ENCODE data around the gene LINC01488. TPM values are rescaled to one million over a fixed set of nuclear protein-coding genes. Genes with fewer than 3 reads are reported as not detected.

Gene LINC01488
- not detected for total RNA-seq

DNA sequence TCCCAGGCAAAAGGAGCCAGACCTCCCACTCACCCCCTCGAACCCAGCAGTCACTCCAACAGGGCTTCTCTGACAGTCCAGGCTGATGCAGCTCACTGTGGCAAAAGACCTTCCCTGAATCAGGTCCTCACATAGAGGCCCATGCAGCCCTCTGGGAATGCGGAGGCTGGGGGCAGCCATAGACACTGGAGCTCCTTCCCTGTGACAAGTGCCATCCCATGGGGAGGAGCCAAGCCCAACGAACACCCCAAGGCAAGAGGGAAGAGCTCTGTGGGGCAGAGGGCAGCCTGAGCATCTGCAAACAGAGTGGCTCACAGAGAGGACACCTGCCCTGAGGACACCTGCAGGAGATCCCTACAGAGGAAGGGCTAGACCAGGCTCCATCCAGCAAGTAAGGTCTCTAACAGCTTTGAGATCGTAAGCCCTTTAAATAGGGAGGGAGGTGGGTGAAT lies at the start of gene LINC01488:
LINC01488 (plus strand) TSS at position 271 of the 452 bp plus-strand sequence.
- no peaks in the 10 kb centered on the region for H3K27me3 Mint-ChIP-seq (ENCODE audit: low read depth)
- intact Hi-C loops (cut with micrococcal nuclease), result no loop called here
- H3K36me3 Mint-ChIP-seq (ENCODE audit: low read depth), result no peaks in the 10 kb centered on the region
- H3K4me1 Mint-ChIP-seq (ENCODE audit: low read depth), result no peaks in the 10 kb centered on the region
- no peak within 1 kb of the TSS for H3K27ac Mint-ChIP-seq
- CTCF ChIA-PET, result no interaction called here
- H3K4me3 Mint-ChIP-seq, result no peak within 1 kb of the TSS
- DNase-seq, result no peak
- no peaks in the 10 kb centered on the region for H3K9me3 Mint-ChIP-seq

DNA sequence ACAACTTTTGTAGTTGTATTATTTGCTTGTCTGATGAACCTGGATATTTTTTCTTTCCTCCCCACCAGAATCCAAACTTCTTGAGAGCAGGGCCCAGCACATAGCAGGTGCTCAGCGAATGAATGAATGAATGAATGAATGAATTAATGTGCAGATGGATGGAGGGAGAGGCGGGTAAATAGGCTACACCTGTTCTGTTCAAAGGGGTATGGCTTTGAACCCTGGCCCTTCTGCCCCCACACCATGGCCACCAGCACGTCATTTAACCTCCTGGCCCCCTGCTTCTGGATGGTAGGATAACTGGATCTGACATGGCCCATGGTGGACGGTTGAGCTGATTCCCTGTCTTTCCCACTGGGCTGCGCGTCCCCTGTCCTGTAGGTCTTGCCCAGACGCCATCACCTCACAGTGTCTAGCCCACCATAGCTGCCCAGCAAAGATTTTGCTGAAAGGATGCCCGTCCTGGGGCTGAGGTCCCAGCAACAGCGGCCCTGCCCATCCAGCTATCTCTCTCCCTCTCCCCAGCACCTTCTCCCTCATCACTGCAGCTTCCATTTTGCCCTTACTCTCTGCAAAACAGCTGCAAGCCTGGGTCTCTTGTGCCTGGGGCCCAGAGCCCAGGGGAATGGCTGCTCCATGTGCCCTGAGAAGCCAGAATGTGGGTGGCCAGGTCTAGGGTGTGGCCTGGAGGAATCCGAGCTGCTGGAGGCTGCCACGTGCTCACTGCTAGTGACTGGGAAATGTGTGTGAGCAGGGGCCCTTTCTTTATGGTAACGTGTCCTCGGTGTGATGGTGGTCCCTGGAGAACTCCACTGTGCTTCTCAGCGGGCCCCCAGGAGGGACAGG lies 49.3 kb upstream of the LINC01488 start:
- H3K4me3 Mint-ChIP-seq, result no peak overlapping the region
- CTCF ChIA-PET, result no interaction called here
- intact Hi-C loops (cut with micrococcal nuclease), result no loop called here
- no peaks in the 10 kb centered on the region for H3K4me1 Mint-ChIP-seq (ENCODE audit: low read depth)
- no peaks in the 10 kb centered on the region for H3K36me3 Mint-ChIP-seq (ENCODE audit: low read depth)
- H3K27ac Mint-ChIP-seq, result no peak overlapping the region
- H3K9me3 Mint-ChIP-seq, result no peaks in the 10 kb centered on the region
- H3K27me3 Mint-ChIP-seq (ENCODE audit: low read depth), result no peaks in the 10 kb centered on the region
- DNase-seq, result no peak

DNA sequence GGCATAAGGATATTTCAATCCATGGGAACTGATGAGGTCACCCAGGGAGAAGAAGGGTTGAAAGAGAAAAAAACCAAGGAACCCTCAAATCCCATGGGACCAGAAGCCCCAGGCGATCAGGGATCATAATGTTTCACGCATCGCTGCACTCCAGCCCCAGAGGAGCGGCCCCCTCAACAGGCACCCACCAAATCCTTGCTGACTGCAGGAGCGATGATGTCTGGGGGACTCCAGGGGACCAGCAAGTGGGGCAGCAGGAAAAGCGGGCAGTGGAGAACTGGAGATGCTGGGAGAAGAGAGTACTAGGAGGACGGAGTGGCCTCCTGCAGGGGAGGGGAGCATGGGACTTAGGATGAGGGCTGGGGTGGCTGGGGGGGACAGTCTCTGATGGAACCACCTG lies 47.7 kb upstream of the LINC01488 start:
- Mint-ChIP-seq H3K4me3 (no peak overlapping the region), H3K9me3 (no peaks in the 10 kb centered on the region), H3K27ac (no peak overlapping the region), H3K27me3 (ENCODE audit: low read depth) (no peaks in the 10 kb centered on the region), H3K4me1 (ENCODE audit: low read depth) (no peaks in the 10 kb centered on the region), H3K36me3 (ENCODE audit: low read depth) (no peaks in the 10 kb centered on the region)
- intact Hi-C loops (cut with micrococcal nuclease), result no loop called here
- CTCF ChIA-PET, result no interaction called here
- no peak for DNase-seq

DNA sequence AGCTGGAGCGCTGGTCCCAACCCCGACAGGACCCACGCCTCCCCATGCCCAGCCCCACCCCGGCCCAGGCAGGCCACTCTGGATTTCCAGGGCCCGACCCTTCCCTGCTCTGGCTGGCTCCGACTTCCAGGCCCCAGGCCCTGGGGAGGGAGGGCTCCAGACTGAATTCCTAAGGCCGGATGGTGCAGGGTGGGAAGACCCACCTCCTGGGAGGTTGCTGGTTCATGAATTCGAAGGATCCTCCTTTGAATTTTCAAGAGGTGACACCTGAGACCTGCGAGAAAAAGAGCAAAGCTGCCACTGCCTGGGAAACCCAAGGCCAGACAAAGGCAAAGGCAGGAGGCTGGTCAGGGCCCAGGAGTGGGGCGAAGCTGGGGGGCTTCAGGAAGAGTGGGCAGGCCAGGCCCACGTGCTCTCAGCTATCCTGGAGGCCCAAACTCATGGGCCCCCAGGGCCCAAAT lies 47.0 kb upstream of the LINC01488 start:
- Mint-ChIP-seq H3K27me3 (ENCODE audit: low read depth) (no peaks in the 10 kb centered on the region), H3K4me1 (ENCODE audit: low read depth) (no peaks in the 10 kb centered on the region), H3K27ac (no peak overlapping the region), H3K36me3 (ENCODE audit: low read depth) (no peaks in the 10 kb centered on the region), H3K9me3 (no peaks in the 10 kb centered on the region), H3K4me3 (no peak overlapping the region)
- intact Hi-C loops (cut with micrococcal nuclease), result no loop called here
- CTCF ChIA-PET, result no interaction called here
- DNase-seq, result no peak

DNA sequence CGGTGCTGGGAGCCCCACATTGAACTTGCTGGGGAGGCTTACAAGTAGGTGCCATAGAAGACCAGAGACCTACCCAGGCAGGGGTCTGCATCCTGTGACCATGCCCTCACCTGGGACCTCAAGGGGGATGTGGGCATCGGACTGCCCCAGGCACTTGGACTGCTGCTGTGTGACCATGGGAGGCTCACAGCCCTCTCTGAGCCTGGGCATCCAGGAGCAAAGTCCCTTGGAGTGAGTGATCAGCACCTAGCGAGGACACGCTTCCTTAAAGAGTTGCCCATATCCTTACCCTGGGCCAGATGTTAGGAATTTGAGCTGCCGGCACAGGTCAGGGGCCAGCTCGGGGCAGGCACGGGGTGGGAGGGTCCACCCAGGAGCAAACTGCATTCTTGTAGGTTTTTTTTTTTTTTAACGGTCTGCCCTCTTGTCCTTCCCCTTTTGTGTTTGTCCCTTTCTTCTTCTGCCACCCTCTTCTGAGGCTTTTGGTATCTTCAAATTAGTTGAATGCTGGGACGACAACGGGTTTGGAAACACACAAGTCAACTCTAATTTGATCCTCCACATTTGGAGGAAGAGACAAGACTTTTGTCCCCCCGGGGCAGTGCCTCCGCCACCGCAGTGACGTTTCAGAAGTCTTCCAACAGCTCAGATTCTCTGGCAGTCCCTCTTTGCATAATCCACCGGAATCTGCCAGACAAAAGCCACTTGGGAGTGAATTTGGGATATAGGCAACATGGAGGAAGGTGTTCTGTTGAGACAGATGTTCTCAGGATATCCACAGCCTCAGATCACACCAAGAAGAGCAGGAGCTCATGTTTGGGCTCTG lies 46.1 kb upstream of the LINC01488 start:
- Mint-ChIP-seq H3K27ac (no peak overlapping the region), H3K36me3 (ENCODE audit: low read depth) (no peaks in the 10 kb centered on the region), H3K9me3 (no peaks in the 10 kb centered on the region), H3K4me3 (no peak overlapping the region), H3K4me1 (ENCODE audit: low read depth) (no peaks in the 10 kb centered on the region), H3K27me3 (ENCODE audit: low read depth) (no peaks in the 10 kb centered on the region)
- DNase-seq, result no peak
- intact Hi-C loops (cut with micrococcal nuclease), result no loop called here
- CTCF ChIA-PET, result no interaction called here

DNA sequence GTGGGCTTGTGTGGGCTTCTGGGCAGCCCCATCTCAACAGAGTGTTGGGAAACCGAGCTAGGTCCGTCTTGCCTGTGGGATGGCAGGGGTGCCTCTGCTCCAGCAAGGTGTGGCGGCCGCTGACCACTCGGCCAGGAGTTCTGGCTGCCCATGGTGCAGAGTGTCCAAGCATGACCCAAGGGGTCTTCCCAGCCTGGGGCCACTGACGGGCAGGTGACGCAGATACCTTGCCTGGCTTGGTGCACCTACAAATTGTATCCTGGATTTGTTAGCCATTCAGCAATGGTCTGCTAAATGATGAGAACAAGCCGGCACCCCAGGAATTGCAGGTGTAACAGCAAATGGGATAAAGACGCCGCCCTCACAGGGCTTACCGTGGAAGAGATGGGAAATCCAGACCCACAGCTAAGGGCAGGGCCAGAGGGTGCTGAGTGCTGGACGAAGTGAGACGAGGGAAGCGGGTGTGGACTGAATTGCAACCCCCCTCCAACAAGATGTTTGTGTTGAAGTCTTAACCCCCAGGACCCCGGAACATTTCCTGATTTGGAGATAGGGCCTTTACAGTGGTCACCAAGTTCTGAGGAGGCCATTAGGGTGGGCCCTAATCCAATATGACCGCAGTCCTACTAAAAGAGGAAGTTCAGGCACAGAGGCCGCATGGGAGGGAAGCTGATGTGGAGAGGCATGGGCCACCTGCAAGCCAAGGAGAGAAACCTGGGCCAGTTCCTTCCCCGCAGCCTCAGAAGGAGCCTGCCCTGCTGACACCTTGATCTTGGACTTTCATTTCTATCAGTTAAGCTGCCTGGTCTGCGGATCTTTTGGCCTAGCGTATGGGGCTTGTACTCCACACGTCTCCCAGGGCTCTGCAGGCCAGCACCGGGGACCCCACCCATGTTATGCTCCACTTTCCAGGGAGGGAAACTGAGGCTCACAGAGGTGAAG lies 45.2 kb upstream of the LINC01488 start:
- H3K4me1 Mint-ChIP-seq (ENCODE audit: low read depth), result no peaks in the 10 kb centered on the region
- no peaks in the 10 kb centered on the region for H3K27me3 Mint-ChIP-seq (ENCODE audit: low read depth)
- intact Hi-C loops (cut with micrococcal nuclease), result no loop called here
- DNase-seq, result no peak
- H3K27ac Mint-ChIP-seq, result no peak overlapping the region
- no peak overlapping the region for H3K4me3 Mint-ChIP-seq
- no peaks in the 10 kb centered on the region for H3K36me3 Mint-ChIP-seq (ENCODE audit: low read depth)
- CTCF ChIA-PET, result no interaction called here
- no peaks in the 10 kb centered on the region for H3K9me3 Mint-ChIP-seq

DNA sequence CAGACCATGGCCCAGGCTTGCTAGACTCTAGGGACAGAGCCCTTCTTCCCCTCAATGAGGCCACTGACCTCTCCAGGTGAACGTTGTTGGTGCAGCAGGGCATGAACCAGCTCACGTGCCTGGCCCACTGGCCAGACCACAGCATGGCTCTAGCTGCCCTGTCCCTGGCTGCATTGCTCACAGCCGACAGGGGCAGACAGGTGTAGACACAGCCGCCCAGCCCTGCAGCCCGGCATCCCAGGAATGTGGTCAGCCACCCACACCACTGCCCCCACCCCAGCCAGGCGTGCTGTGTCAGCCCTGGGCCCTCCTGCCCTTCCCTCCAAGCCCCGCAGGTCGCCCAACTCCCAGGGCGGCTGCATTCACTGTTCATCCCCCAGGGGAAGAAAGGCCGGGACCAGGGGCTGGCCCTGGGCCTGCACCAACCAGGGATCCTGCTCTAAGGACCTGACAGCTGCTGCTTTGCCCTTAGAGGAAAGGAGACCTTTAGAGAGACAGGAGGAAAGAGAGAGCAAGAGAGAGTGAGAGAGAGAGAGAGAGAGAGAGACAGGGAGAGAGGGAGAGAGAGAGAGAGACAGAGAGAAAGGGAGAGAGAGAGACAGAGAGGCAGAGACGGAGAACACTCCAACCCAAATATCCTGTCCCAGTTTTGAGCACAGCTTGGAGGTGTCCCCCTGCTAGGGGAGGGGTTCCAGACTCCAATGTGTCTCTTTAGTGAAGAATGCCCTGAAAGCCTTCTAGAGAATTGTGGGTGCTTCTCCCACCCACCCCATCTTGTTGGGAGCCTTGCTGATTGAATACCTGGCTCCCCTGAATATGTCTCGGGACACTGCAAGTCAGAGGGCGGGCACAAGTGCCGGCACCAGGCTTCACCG lies 44.2 kb upstream of the LINC01488 start:
- CTCF ChIA-PET, result no interaction called here
- no peak for DNase-seq
- Mint-ChIP-seq H3K27me3 (ENCODE audit: low read depth) (no peaks in the 10 kb centered on the region), H3K4me1 (ENCODE audit: low read depth) (no peaks in the 10 kb centered on the region), H3K4me3 (no peak overlapping the region), H3K36me3 (ENCODE audit: low read depth) (no peaks in the 10 kb centered on the region), H3K9me3 (no peaks in the 10 kb centered on the region), H3K27ac (no peak overlapping the region)
- intact Hi-C loops (cut with micrococcal nuclease), result no loop called here

DNA sequence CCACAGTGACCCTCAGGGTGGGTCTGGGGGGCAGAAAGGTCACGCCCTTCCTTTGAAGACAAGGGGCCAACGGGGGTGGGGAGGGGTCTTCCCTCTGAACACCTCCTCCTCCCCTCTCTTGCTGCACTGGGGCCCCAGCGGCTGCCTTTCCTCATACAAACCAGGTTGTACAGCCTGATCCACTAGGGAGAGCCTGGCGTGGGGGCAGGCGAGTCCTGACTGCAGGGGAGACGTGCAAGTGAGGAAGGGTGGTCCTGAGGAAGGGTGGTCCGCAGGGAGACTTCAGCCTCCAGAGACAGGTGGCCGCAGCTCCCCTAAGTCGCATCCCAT lies 43.6 kb upstream of the LINC01488 start:
- H3K4me3 Mint-ChIP-seq, result no peak overlapping the region

DNA sequence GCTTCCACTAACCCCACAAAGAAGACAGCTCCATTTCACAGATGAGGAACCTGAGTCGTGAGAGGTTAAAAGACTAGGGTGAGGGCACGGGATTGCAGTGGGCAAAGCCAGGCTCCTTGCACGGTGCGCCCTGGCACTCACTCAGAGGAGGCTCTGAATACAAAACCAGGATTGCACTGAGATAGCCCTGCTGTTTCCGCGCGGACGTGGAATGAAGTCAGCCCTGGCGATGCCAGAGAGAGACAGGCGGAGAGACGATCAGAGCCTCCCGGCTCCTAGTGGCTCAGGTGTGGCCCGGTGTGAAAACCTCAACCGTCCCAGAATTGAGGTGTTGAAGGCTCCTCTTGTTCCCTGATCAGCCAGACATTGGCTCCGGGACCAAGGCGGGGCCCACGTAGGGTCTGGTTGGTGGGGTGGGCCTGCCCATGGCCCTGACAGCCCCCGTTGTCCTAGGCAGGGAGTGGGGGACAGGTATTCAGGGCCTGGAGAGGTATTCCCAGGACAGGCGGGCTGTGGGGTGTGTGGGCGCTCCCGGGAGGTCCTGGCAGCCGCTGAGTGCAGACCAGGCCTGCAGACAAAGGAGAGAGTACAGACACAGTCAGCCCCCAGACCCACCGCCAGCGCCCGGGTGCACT lies 43.1 kb upstream of the LINC01488 start:
- Mint-ChIP-seq H3K27me3 (ENCODE audit: low read depth) (no peaks in the 10 kb centered on the region), H3K4me1 (ENCODE audit: low read depth) (peaks cover 4% of the 10 kb centered on the region), H3K36me3 (ENCODE audit: low read depth) (no peaks in the 10 kb centered on the region), H3K4me3 (no peak overlapping the region), H3K9me3 (no peaks in the 10 kb centered on the region), H3K27ac (no peak overlapping the region)
- CTCF ChIA-PET, result interaction anchor here (0.6 kb wide), 1 partner anchor 181 kb away, joined by 3 read pairs; no protein-coding TSS in a partner anchor
- intact Hi-C loops (cut with micrococcal nuclease), result no loop called here
- no peak for DNase-seq

More for the DNA sequence above, 43.6 kb upstream of the LINC01488 start:
- Mint-ChIP-seq H3K27ac (no peak overlapping the region), H3K27me3 (ENCODE audit: low read depth) (no peaks in the 10 kb centered on the region), H3K9me3 (no peaks in the 10 kb centered on the region), H3K4me1 (ENCODE audit: low read depth) (no peaks in the 10 kb centered on the region), H3K36me3 (ENCODE audit: low read depth) (no peaks in the 10 kb centered on the region)
- no peak for DNase-seq
- CTCF ChIA-PET, result interaction anchor here (0.6 kb wide), 1 partner anchor 182 kb away, joined by 3 read pairs; no protein-coding TSS in a partner anchor
- intact Hi-C loops (cut with micrococcal nuclease), result no loop called here

DNA sequence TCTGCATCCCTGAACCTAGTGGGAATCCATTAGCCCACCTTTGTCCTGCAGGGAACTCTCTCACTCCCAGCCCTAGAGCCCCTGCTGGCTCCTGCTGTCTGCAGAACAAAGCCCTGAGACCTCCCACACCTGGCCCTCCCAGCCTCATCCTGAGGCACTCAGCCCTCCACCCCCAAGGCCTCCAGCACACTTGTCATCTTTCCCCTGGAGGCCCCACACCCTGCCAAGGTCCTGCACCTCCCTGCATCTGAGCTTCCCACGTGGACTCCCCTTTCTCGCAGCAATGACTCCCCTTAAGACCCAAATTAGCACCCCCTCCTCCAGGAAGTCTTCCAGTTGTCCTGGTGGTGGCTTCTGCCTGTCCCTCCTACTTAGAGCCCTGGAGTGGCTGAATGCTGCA lies 42.3 kb upstream of the LINC01488 start:
- CTCF ChIA-PET, result no interaction called here
- H3K4me3 Mint-ChIP-seq, result no peak overlapping the region
- peaks cover 8% of the 10 kb centered on the region for H3K4me1 Mint-ChIP-seq (ENCODE audit: low read depth)
- no peak overlapping the region for H3K27ac Mint-ChIP-seq
- peaks cover 2% of the 10 kb centered on the region for H3K27me3 Mint-ChIP-seq (ENCODE audit: low read depth)
- DNase-seq, result no peak
- intact Hi-C loops (cut with micrococcal nuclease), result no loop called here
- H3K9me3 Mint-ChIP-seq, result no peaks in the 10 kb centered on the region
- H3K36me3 Mint-ChIP-seq (ENCODE audit: low read depth), result no peaks in the 10 kb centered on the region

Measured in activated naive CD4-positive, alpha-beta T cell treated with anti-CD3 and anti-CD28 coated beads for 36 hours (primary cell).